Lung microvascular endothelial cell (primary cell): ENCODE measurements around the gene ZNF91. TPM values are rescaled to one million over a fixed set of nuclear protein-coding genes. Genes with fewer than 3 reads are reported as not detected.
"Not testable (repeated sequence)": the region's sequence is repeated elsewhere in the genome, so short reads cannot be mapped to it uniquely, and the experiment has no call there.

Source experiments
- DNase-seq, 2 donors: peaks; one replicate each; pipeline versions ENCODE4 v3.0.0 to v3.0.0-alpha.2; 2010; ENCODE audit warnings: low read depth in 2 of 2
- total RNA-seq: library from RNA; depleted of rRNA; stranded (reverse); fragments of >200 nt; gene quantifications from 2 replicates; pipeline ENCODE4 v1.2.1, GENCODE V29; 2014

ZNF91 gene
- total RNA-seq, 1 donor from 2014 or later, result 11.1 TPM

- DNase-seq, result not testable (repeated sequence)
These were observed 449 bp upstream of the ZNF91 start for GRCh38 chr19:23395722-23396117.

GRCh38 chr19:23394511-23394910 lies 760 bp downstream of the ZNF91 start:
- DNase-seq, result peak; percentile 56 to 67

GRCh38 chr19:23393121-23393520 lies 2.1 kb downstream of the ZNF91 start:
- peak in 1 of 2 donors; percentile 2 for DNase-seq

GRCh38 chr19:23391236-23391635 lies 4.0 kb downstream of the ZNF91 start:
- DNase-seq, result no peak

GRCh38 chr19:23385404-23385803 lies 9.9 kb downstream of the ZNF91 start:
- DNase-seq, result no peak

- no peak for DNase-seq
These were observed 10.4 kb downstream of the ZNF91 start for GRCh38 chr19:23384858-23385257.

- no peak for DNase-seq
These were observed 11.1 kb downstream of the ZNF91 start for GRCh38 chr19:23384166-23384565.

GRCh38 chr19:23382955-23383354 lies 12.3 kb downstream of the ZNF91 start:
- no peak for DNase-seq

GRCh38 chr19:23381114-23381513 lies 14.2 kb downstream of the ZNF91 start:
- no peak for DNase-seq

GRCh38 chr19:23379671-23380070 lies 15.6 kb downstream of the ZNF91 start:
- not testable (repeated sequence) for DNase-seq

- peak in 1 of 2 donors; percentile 5 for DNase-seq
These were observed 16.3 kb downstream of the ZNF91 start for GRCh38 chr19:23378948-23379347.

- DNase-seq, result no peak
These were observed 18.0 kb downstream of the ZNF91 start for GRCh38 chr19:23377276-23377675.

GRCh38 chr19:23366437-23366836 lies 28.8 kb downstream of the ZNF91 start:
- no peak for DNase-seq

GRCh38 chr19:23366031-23366430 lies 29.2 kb downstream of the ZNF91 start:
- DNase-seq, result not testable (repeated sequence)

- no peak for DNase-seq
These were observed 30.0 kb downstream of the ZNF91 start for GRCh38 chr19:23365222-23365621.

- DNase-seq, result not testable (repeated sequence)
These were observed 33.4 kb downstream of the ZNF91 start for GRCh38 chr19:23361843-23362242.

- no peak for DNase-seq
These were observed 43.5 kb downstream of the ZNF91 start for GRCh38 chr19:23351806-23352205.

- no peak for DNase-seq
These were observed 48.6 kb downstream of the ZNF91 start for GRCh38 chr19:23346696-23347095.

GRCh38 chr19:23345838-23346237 lies 49.4 kb downstream of the ZNF91 start:
- DNase-seq, result no peak

- DNase-seq, result no peak
These were observed 51.7 kb downstream of the ZNF91 start for GRCh38 chr19:23343434-23344010.

GRCh38 chr19:23328211-23328610 lies 67.1 kb downstream of the ZNF91 start:
- DNase-seq, result no peak

GRCh38 chr19:23321953-23322549 lies 73.2 kb downstream of the ZNF91 start:
- DNase-seq, result no peak

GRCh38 chr19:23321403-23321802 lies 73.9 kb downstream of the ZNF91 start:
- DNase-seq, result not testable (repeated sequence)

GRCh38 chr19:23319571-23319970 lies 75.7 kb downstream of the ZNF91 start:
- not testable (repeated sequence) for DNase-seq
